ACC112 (cell line): ENCODE measurements around the gene RPL6.
"Not testable (repeated sequence)": the region's sequence is repeated elsewhere in the genome, so short reads cannot be mapped to it uniquely, and the experiment has no call there.

ENCODE experiments used
- H2AFZ ChIP-seq: fragments of 200-600 bp; sonication (generic); one replicate; pipeline ENCODE4 v1.6.0; 2017; ENCODE audit warnings: antibody characterized with exemption, low read length; ENCODE audit not compliant: unreplicated experiment
- H3K27ac ChIP-seq: fragments of 200-600 bp; sonication (generic); 2 replicates; pipeline ENCODE4 v1.5.1; 2014; ENCODE audit warnings: low read depth, mild to moderate bottlenecking, antibody characterized with exemption, low read length, moderate library complexity
- H3K27me3 ChIP-seq: fragments of 200-600 bp; sonication (generic); 2 replicates; pipeline ENCODE4 v1.6.1; 2014; ENCODE audit warnings: mild to moderate bottlenecking, antibody characterized with exemption, low read length, moderate library complexity, mixed read lengths; ENCODE audit not compliant: insufficient read depth
- H3K36me3 ChIP-seq: fragments of 200-600 bp; sonication (generic); 2 replicates; pipeline ENCODE4 v1.6.1; 2016; ENCODE audit warnings: mild to moderate bottlenecking, antibody characterized with exemption, low read length, moderate library complexity, mixed read lengths; ENCODE audit not compliant: insufficient read depth
- H3K4me1 ChIP-seq: fragments of 200-600 bp; sonication (generic); one replicate; pipeline ENCODE4 v1.6.1; 2016; ENCODE audit warnings: low read length, mixed read lengths; ENCODE audit not compliant: insufficient read depth, unreplicated experiment, control insufficient read depth
- H3K4me3 ChIP-seq: fragments of 200-600 bp; sonication (generic); 2 replicates; pipeline ENCODE4 v1.5.1; 2014; ENCODE audit warnings: mild to moderate bottlenecking, low read depth, low read length
- H3K79me2 ChIP-seq: fragments of 200-600 bp; sonication (generic); one replicate; pipeline ENCODE4 v1.6.0; 2016; ENCODE audit warnings: low read length; ENCODE audit not compliant: control insufficient read depth, unreplicated experiment, insufficient read depth

Gene RPL6

GRCh38 chr12:112419297-112420133 is 10.1 kb upstream of the RPL6 start:
- Histone ChIP-seq H3K4me3 (peak overlapping the region; percentile 100), H2AFZ (peak overlapping the region; percentile 33), H3K27ac (peak overlapping the region; percentile 87), H3K4me1 (peaks cover 23% of the 10 kb centered on the region), H3K79me2 (peaks cover 52% of the 10 kb centered on the region), H3K27me3 (no peaks in the 10 kb centered on the region), H3K36me3 (no peaks in the 10 kb centered on the region)

DNA sequence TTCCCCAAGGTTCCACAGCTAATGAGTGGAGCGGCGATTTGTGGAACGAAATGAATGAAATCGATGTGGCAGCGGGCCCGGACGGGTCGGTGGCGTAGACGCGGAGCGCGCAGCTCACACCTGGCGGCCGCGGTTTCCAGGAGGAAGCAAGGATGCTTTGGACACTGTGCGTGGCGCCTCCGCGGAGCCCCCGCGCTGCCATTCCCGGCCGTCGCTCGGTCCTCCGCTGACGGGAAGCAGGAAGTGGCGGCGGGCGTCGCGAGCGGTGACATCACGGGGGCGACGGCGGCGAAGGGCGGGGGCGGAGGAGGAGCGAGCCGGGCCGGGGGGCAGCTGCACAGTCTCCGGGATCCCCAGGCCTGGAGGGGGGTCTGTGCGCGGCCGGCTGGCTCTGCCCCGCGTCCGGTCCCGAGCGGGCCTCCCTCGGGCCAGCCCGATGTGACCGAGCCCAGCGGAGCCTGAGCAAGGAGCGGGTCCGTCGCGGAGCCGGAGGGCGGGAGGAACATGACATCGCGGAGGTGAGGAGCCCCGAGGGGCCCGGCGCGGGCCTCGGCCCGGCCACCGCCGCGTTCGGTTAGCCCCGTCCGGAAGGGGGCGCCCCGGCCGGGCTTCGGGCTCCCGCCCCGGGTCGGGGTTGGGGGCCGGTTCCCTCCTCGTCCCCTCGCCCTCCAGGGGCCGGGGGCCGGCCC is 9.3 kb upstream of the RPL6 start, which contains the start of gene PTPN11:
PTPN11 (plus strand) TSS at position 340 of the 689 bp plus-strand sequence; CDS start at position 505, 165 bp downstream.
- H3K27ac ChIP-seq, result peak within 1 kb of the TSS; percentile 87
- peak within 1 kb of the TSS; percentile 100 for H2AFZ ChIP-seq
- peaks cover 23% of the 10 kb centered on the region for H3K4me1 ChIP-seq
- peaks cover 44% of the 10 kb centered on the region for H3K79me2 ChIP-seq
- peak within 1 kb of the TSS; percentile 100 for H3K4me3 ChIP-seq
- no peaks in the 10 kb centered on the region for H3K36me3 ChIP-seq
- H3K27me3 ChIP-seq, result no peaks in the 10 kb centered on the region

GRCh38 chr12:112418273-112418607 is 8.8 kb upstream of the RPL6 start:
- Histone ChIP-seq H3K4me3 (peak overlapping the region; percentile 100), H3K27ac (peak overlapping the region; percentile 87), H2AFZ (peak overlapping the region; percentile 100), H3K27me3 (no peaks in the 10 kb centered on the region), H3K4me1 (peaks cover 23% of the 10 kb centered on the region), H3K36me3 (no peaks in the 10 kb centered on the region), H3K79me2 (peaks cover 40% of the 10 kb centered on the region)

DNA sequence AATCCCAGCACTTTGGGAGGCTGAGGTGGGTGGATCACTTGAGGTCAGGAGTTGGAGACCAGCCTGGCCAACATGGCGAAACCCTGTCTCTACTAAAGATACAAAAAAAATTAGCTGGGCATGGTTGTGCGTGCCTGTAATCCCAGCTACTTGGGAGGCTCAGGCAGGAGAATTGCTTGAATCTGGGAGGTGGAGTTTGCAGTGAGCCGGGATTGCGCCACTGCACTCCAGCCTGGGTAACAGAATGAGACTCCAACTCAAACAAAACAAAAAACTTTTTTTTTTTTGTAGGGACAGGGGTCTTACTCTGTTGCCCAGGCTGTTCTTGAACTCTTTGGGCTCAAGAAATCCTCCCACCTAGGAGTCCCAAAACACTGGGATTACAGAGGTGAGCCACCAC is 6.1 kb upstream of the RPL6 start:
- peaks cover 13% of the 10 kb centered on the region for H3K79me2 ChIP-seq
- not testable (repeated sequence) for H3K27ac ChIP-seq, H3K36me3 ChIP-seq, H3K4me1 ChIP-seq, H3K4me3 ChIP-seq, H3K27me3 ChIP-seq, H2AFZ ChIP-seq

DNA sequence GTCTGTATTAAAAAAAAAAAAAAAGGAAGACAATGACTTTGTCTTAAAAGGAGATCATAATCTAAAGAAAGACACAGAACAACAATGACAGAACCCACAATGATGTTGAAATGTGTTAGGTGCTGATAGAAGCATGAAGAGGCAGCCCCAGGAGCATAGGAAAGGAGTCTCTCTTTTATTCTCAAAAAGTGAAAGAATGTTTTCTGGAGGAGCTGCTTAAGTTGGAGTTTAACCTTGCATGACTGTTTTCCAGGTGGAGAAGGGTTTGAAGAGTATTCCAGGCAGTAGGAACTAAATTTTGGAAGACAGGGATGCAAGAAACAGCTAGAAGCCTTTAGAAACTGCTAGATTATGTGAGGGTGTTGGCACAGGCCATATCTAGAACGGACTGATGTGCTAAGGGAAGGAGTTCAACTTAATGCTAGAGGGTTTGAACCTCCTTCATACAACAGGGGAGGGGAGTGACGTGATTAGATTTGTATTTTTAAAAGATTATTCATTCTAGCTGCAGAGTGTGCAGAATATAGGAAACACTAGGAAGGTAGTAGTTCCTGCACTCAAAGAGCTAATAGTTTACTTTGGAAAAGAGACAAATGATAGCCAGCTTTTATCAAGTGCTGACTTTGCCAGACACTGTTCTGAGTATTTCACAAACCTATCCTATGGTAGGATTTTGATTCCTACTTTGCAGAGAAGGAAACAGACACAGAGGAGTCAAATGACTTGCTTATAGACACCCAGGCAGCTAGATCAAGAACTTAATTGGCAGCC is 4.6 kb upstream of the RPL6 start:
- Histone ChIP-seq H3K36me3 (no peaks in the 10 kb centered on the region), H3K4me3 (no peak overlapping the region), H2AFZ (peak overlapping the region; percentile 23), H3K4me1 (no peaks in the 10 kb centered on the region), H3K27ac (no peak overlapping the region), H3K27me3 (no peaks in the 10 kb centered on the region), H3K79me2 (peaks cover 3% of the 10 kb centered on the region)

GRCh38 chr12:112409906-112410244 is 470 bp upstream of the RPL6 start:
- peaks cover 33% of the 10 kb centered on the region for H3K79me2 ChIP-seq
- peaks cover 23% of the 10 kb centered on the region for H3K4me1 ChIP-seq
- H3K4me3 ChIP-seq, result no peak overlapping the region
- H3K36me3 ChIP-seq, result peaks cover 30% of the 10 kb centered on the region
- no peaks in the 10 kb centered on the region for H3K27me3 ChIP-seq
- no peak overlapping the region for H2AFZ ChIP-seq
- H3K27ac ChIP-seq, result no peak overlapping the region

DNA sequence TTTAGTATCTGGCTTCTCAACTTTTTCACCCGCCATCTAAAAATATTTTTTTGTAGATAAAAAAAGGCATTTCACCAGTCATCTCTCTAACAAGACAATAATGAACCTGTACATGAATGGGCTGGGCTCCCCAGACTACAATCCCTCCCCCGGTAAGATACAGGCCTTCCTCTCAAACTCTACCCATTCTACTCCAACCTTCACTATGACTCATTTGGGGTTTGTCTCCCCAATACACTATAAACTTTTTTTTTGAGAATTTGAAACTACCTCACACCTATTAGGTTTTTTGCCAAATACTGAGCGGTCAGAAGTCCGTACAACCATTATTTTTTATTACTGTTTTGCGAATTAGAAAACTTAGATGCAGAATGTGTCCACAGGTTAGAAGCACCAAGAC is 784 bp downstream of the RPL6 start:
- H3K27me3 ChIP-seq, result no peaks in the 10 kb centered on the region
- peak overlapping the region; percentile 76 for H3K27ac ChIP-seq
- peaks cover 23% of the 10 kb centered on the region for H3K4me1 ChIP-seq
- H3K4me3 ChIP-seq, result peak overlapping the region; percentile 88
- H3K79me2 ChIP-seq, result peaks cover 33% of the 10 kb centered on the region
- H3K36me3 ChIP-seq, result peaks cover 38% of the 10 kb centered on the region
- H2AFZ ChIP-seq, result peak overlapping the region; percentile 45

GRCh38 chr12:112407683-112408082 is 1.7 kb downstream of the RPL6 start:
- Histone ChIP-seq H3K4me3 (peak overlapping the region; percentile 88), H3K4me1 (peaks cover 23% of the 10 kb centered on the region), H3K36me3 (peaks cover 38% of the 10 kb centered on the region), H3K79me2 (peaks cover 33% of the 10 kb centered on the region)
- not testable (repeated sequence) for H3K27me3 ChIP-seq, H2AFZ ChIP-seq, H3K27ac ChIP-seq

GRCh38 chr12:112406519-112407488 is 2.6 kb downstream of the RPL6 start:
- Histone ChIP-seq H3K36me3 (peaks cover 38% of the 10 kb centered on the region), H2AFZ (no peak overlapping the region), H3K27ac (no peak overlapping the region), H3K79me2 (peaks cover 33% of the 10 kb centered on the region), H3K27me3 (no peaks in the 10 kb centered on the region), H3K4me3 (peak overlapping the region; percentile 88), H3K4me1 (peaks cover 23% of the 10 kb centered on the region)
